Lower leg skin (tissue), 3 donors: ENCODE results near the gene HCN2.

ENCODE experiments used
- CTCF ChIP-seq, 3 donors: fragments of 450-650 bp; IDR thresholded peaks; one replicate each; pipeline ENCODE4 v1.5.1; 2016; ENCODE audit warnings: antibody characterized with exemption in 3 of 3, mild to moderate bottlenecking in 3 of 3, moderate library complexity in 2 of 3
- POLR2A ChIP-seq, 2 donors: fragments of 450-650 bp; IDR thresholded peaks; one replicate each; pipeline ENCODE4 v1.6.1; 2016 to 2017; ENCODE audit warnings: antibody characterized with exemption in 2 of 2, mild to moderate bottlenecking in 1 of 2, moderate library complexity in 1 of 2

GRCh38 chr19:547836-548720 is 41.6 kb upstream of the HCN2 start:
- no peak for TF ChIP-seq CTCF (IDR thresholded peaks at IDR 0.05)
- no peak for TF ChIP-seq POLR2A (IDR thresholded peaks at IDR 0.05)
